ENCODE measurements around the gene PKNOX2.

The PKNOX2 gene

DNA sequence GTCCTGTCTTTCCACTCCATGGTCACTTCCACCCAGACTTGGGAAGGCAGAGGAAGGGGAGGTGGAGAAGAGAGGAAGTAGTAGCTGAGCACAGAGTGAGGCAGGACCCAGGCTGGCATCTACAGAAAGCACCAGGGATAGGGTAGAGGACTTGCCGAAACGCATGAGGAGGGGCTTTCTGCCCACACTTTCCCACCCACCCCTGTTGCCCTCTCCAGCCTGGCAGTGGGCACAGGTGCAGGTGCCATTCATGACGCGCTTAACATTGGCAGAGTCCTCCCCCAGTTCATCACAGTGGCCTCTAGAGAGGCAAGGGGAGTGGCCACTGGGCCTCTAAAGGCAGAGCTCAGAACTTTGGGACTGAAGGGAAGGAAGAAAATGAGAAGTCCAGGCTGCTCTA lies 249.6 kb downstream of the PKNOX2 start:
- H3K36me3 Mint-ChIP-seq (ENCODE audit: low read depth), result no peaks in the 10 kb centered on the region
- no peak overlapping the region for H3K4me3 Mint-ChIP-seq
- no peak overlapping the region for H3K27ac Mint-ChIP-seq
- ATAC-seq (no peak), DNase-seq (no peak)
- H3K9me3 Mint-ChIP-seq, result no peaks in the 10 kb centered on the region
- no peaks in the 10 kb centered on the region for H3K4me1 Mint-ChIP-seq
- H3K27me3 Mint-ChIP-seq, result peaks cover 6% of the 10 kb centered on the region

DNA sequence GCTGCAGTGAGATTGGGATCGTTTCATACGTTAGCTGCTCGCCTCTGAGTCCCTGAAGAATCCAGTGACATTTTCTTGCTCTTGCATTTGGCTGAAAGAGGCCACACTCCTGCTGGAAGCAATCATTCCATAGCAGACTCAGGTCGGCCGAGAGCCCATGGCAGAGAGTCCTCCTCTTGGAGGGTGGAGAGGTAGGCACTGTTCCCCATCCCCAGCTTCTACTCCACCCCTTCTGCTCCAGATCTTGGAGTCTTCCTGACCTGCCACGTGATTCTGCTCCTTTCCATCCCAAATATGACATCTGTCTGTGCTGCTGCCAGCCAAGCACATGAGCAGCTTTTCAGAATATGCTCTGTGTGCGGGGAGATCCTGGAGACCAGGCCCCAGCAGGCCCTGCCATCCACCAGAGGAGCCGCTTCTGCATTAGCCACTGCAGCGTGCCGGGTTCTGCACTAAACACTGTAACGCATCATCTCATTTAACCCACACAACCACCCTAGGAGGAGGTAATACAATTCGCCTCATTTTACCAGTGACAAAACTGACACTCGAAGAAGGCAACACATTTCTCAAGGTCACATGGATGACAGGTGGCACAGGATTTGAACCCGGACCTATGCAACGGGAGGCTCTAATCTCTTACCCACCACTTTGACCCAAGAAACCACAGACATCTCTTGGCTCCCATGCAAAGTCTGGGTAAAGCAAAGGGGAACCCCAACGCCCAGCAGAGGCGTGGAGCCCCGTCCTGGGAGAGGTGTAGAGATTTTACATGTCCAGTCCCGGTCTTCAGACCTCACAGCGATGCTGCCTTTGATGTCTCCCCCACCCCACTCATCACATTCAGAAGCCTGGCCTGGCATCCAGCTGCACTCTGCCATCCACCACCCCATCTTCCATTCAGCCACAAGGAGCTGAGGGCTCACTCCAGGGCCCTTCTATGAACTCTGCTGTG lies 252.7 kb downstream of the PKNOX2 start:
- Mint-ChIP-seq H3K36me3 (ENCODE audit: low read depth) (no peaks in the 10 kb centered on the region), H3K27ac (no peak overlapping the region), H3K27me3 (no peaks in the 10 kb centered on the region), H3K4me1 (no peaks in the 10 kb centered on the region), H3K9me3 (no peaks in the 10 kb centered on the region), H3K4me3 (no peak overlapping the region)
- DNase-seq, result no peak
- no peak for ATAC-seq

DNA sequence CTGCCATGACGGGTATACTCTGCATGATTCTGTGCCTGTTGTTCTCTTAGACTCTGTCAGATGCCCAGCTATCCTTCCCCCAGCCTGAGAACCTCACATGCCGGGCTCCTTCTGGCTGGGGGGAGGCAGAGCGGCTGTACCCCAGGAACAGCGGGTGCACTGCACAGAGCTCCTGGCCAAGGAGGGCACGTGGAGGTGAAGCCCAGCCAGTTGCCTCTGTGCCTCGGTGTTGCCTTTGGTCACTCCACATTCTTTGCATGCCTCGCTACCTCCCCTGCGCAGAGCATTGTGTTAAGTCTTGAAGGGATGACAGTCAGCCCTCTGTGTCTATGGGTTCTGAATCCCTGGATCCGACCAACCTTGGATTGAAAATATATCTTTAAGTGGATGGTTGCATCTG lies 253.8 kb downstream of the PKNOX2 start:
- no peak for ATAC-seq
- H3K36me3 Mint-ChIP-seq (ENCODE audit: low read depth), result no peaks in the 10 kb centered on the region
- H3K9me3 Mint-ChIP-seq, result no peaks in the 10 kb centered on the region
- H3K27me3 Mint-ChIP-seq, result no peaks in the 10 kb centered on the region
- H3K4me3 Mint-ChIP-seq, result no peak overlapping the region
- no peak for DNase-seq
- H3K27ac Mint-ChIP-seq, result no peak overlapping the region
- H3K4me1 Mint-ChIP-seq, result no peaks in the 10 kb centered on the region

DNA sequence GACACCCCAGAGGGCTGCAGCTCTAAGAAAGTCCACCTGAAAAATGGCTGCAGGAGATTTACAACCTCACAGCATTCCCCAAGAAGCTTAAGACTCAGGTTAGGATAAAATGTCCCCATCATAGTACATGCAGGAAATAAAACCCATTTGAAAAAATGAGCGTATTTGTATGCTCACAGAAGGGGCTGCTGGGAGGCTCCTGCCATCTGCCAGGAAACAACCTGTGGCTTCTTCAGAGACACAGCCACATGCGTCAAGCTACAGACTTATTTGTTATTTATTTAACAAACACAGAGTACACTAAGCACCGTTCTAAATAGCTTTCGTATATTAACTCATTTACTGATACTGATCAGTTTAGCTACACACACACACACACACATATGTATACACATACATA lies 258.1 kb downstream of the PKNOX2 start:
- Mint-ChIP-seq H3K27ac (no peak overlapping the region), H3K36me3 (ENCODE audit: low read depth) (no peaks in the 10 kb centered on the region), H3K4me3 (no peak overlapping the region), H3K27me3 (no peaks in the 10 kb centered on the region), H3K9me3 (no peaks in the 10 kb centered on the region), H3K4me1 (no peaks in the 10 kb centered on the region)
- ATAC-seq, result no peak
- DNase-seq, result no peak

DNA sequence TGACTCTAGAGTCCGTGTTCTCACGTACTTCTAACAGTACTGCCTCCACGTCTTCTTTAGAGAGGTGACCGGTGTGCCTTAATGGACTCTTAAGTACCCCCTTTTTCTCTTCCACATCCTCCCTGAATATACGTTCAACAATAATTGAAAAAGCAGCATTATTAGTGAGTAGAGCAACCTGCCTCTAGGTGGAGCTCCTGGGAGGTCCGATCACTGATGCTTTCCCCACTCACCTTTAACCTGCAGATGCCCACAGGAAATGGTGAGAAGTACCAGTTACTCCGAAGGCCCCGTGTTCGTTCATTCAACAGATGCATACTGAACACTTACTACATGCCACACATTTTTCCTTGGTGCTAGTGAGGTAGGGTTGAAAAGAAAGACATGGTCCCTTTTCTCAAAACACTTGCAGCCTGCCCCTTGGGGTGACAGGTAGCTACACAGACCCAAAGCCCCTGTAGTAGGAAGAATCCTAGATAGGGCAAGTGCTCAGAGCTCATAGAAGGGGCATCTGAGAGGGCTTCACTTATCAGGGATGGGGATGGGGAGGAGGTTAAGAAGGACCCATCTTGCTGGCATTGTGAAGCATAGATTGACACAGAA lies 258.8 kb downstream of the PKNOX2 start:
- Mint-ChIP-seq H3K27me3 (no peaks in the 10 kb centered on the region), H3K4me3 (no peak overlapping the region), H3K36me3 (ENCODE audit: low read depth) (no peaks in the 10 kb centered on the region), H3K4me1 (no peaks in the 10 kb centered on the region), H3K9me3 (no peaks in the 10 kb centered on the region), H3K27ac (no peak overlapping the region)
- ATAC-seq (no peak), DNase-seq (peak; percentile 18)

DNA sequence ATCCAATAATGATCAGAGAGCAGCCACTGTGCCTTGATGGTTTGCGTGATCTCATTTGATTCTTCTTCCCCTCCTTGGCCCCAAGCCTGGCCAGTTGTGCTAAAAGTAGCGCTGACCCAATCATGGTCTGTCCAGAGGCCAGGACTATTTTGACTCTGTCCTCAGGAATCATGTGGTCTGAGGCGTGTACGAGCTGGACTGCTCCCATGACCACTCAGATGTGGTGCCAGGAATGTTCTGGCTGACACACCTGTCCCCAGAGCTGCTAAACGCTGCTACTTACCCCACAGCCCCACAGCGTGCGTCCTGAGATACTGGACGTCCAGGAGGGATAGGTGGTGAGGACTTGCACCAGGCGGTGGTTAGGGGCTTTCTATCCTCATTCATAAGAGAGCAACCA lies 261.1 kb downstream of the PKNOX2 start:
- Mint-ChIP-seq H3K27me3 (no peaks in the 10 kb centered on the region), H3K4me3 (no peak overlapping the region), H3K4me1 (no peaks in the 10 kb centered on the region), H3K27ac (no peak overlapping the region), H3K9me3 (no peaks in the 10 kb centered on the region), H3K36me3 (ENCODE audit: low read depth) (no peaks in the 10 kb centered on the region)
- DNase-seq (no peak), ATAC-seq (no peak)

DNA sequence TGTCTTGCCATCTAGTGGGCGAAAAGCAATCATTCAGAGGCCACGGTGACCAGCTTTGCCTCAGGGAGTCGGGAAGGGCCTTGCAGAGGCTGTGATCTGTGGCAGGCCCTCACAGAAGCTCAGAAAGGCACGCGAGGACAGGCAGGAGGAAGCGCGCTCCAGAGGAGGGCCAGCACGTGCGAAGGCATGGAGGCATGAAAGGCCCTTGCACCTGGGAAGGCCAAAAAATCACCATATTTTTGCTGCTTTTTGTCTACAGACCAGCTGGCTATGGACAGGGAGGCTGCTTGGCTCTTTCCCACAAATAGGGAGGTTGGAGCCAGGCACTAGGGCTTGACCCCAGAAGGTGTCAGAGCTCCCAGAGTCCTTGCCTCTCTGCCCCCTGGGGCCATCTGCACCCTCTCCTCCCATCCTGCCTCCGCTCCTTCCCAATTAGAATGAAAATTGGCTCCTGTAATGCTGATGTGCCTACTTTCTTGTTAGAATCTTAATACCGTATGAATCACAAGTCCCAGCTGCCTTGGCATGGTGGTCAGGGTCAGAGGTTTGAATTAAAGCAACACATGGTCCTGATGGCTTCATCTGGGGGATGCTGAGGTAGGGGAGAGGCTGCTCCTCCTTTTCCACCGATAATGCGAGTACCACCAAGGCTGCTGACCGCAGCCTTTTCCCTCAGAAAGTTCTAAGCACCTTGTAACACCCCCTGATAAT lies 262.4 kb downstream of the PKNOX2 start:
- Mint-ChIP-seq H3K36me3 (ENCODE audit: low read depth) (no peaks in the 10 kb centered on the region), H3K27ac (no peak overlapping the region)

DNA sequence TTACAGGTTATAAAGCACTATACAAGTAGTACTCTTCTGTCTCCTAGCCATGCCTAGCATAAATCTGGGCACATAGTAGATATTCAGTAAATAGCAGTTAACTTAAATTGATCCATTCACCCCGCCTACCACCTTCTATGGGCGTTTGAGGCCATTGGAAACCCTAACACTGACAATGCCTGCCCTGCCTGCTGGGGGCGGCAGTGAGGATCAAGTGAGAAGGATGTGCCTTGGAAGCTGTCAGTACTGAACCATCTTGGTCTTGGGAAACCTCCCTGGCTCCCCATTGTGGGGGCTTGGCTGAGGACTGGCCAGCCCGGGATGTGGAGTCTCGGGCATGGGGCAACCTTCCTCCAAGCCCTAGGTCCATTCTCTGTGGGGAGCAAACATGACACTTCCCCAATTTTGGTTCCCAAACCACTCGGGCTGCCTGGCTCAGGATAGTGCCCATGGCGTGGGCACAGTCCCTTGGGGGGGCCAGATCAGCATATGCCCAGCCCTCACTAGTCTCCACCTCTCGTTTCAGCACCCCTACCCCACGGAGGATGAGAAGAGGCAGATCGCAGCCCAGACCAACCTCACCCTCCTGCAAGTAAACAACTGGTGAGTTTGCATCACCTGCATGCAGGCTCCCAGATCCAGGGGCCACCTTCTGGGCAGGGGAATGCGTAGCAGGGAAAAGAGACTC lies 264.1 kb downstream of the PKNOX2 start:
- Mint-ChIP-seq H3K27ac (no peak overlapping the region), H3K9me3 (no peaks in the 10 kb centered on the region), H3K36me3 (ENCODE audit: low read depth) (no peaks in the 10 kb centered on the region), H3K4me1 (no peaks in the 10 kb centered on the region), H3K4me3 (no peak overlapping the region), H3K27me3 (peaks cover 4% of the 10 kb centered on the region)
- ATAC-seq, result no peak
- DNase-seq, result no peak

More for the DNA sequence above, 262.4 kb downstream of the PKNOX2 start:
- Mint-ChIP-seq H3K4me1 (no peaks in the 10 kb centered on the region), H3K27me3 (no peaks in the 10 kb centered on the region), H3K9me3 (no peaks in the 10 kb centered on the region), H3K4me3 (no peak overlapping the region)
- ATAC-seq (no peak), DNase-seq (no peak)

DNA sequence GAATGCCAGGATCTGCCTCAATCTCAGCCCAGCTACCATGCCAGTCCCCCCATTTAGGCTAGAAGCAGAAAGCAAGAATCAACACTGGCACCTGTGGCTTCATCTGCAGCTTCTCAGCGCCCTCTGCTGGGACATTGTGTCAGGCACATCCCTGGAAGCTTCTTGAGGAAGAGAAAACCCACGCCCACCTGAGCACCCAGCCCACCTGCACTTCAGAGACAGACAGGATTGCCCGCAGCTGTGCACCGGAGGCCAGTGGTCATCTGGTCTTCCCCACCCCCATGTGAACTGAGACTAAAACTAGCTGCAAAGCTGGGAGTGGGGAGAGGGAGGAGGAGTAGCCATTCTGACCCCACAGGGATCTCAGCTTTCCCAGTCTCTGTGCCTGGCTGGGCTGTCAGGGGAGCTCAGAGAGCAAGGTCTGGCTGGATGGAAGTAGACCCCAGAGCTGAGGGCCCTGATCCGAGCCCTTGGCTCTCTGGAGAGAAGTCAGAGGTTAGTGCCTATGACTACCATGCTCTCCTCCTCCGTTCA lies 264.7 kb downstream of the PKNOX2 start:
- Mint-ChIP-seq H3K4me3 (no peak overlapping the region), H3K27ac (no peak overlapping the region), H3K36me3 (ENCODE audit: low read depth) (no peaks in the 10 kb centered on the region), H3K4me1 (no peaks in the 10 kb centered on the region), H3K27me3 (peaks cover 7% of the 10 kb centered on the region), H3K9me3 (no peaks in the 10 kb centered on the region)
- DNase-seq (peak; percentile 57), ATAC-seq (peak; percentile 43)

DNA sequence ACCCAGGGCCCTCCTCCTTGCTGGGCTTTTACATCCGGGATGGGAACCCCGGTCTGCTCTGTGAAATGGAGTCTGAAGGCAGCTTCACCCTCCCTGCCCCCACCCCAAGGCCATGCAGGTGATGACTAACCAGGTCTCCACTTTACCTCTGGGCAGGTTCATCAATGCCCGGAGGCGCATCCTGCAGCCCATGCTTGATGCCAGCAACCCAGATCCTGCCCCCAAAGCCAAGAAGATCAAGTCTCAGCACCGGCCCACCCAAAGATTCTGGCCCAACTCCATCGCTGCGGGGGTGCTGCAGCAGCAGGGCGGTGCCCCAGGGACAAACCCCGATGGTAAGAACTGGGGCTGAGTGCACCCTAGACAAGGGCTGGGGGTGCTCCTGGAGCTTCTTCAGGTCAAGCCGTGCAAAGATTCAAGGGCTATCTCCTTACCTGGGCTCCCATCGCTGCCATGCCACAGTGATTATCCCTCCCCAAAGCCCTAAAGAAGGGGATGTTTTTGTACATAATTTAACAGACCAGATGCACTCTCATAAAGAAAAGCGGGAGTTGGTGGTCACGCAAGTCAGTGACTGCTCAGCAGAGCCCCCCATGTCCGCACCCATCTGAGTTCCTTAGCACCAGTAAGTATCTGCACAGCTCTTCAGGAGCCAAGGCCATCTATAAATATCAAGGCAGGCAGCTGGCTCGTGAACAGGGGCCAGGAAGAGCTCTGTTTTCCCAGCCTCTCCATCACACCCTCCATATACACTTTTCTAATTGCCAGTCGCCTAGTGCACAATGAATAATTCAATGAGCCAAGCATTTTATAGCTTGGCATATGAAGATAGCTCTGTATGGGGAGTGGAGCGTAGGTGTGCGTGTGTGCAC lies 265.5 kb downstream of the PKNOX2 start:
- H3K4me3 Mint-ChIP-seq, result no peak overlapping the region
- H3K9me3 Mint-ChIP-seq, result no peaks in the 10 kb centered on the region
- DNase-seq (no peak), ATAC-seq (no peak)
- no peak overlapping the region for H3K27ac Mint-ChIP-seq
- H3K27me3 Mint-ChIP-seq, result peaks cover 8% of the 10 kb centered on the region
- no peaks in the 10 kb centered on the region for H3K4me1 Mint-ChIP-seq
- no peaks in the 10 kb centered on the region for H3K36me3 Mint-ChIP-seq (ENCODE audit: low read depth)

DNA sequence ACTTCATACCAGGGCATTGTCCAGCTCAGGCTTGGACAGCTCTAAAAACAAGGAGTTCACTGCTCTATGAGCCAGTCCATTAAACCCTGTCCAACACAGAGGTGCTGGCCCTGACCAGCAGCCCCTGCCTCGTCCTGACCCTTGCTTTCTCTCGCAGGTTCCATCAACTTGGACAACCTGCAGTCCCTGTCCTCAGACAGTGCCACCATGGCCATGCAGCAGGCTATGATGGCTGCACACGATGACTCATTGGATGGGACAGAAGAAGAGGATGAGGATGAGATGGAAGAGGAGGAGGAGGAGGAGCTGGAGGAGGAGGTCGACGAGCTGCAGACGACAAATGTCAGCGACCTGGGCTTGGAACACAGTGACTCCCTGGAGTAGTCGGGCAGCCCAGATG lies 266.5 kb downstream of the PKNOX2 start:
- Mint-ChIP-seq H3K27ac (no peak overlapping the region), H3K4me3 (no peak overlapping the region), H3K36me3 (ENCODE audit: low read depth) (no peaks in the 10 kb centered on the region), H3K9me3 (no peaks in the 10 kb centered on the region), H3K4me1 (no peaks in the 10 kb centered on the region), H3K27me3 (peaks cover 8% of the 10 kb centered on the region)
- no peak for DNase-seq
- no peak for ATAC-seq

DNA sequence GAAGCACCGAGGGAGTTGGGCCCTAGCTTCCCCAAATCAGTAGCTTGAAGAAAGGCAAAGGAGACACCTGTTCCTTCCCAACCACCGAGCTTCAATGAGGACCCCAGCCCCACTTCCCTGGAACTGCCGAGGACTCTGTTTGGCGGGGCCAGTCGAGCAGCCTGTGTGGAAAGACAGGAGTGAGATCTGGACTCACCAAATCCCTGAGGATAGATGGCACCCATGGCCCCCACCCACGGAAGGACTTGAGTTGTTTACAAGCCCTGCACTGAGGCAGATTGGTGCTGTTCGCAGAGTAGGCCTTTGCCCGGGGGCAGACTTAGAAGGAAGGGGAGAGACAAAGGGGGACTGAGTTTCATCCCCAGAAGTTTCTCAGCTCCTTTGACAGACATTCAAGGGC lies 266.9 kb downstream of the PKNOX2 start:
- Mint-ChIP-seq H3K27me3 (peaks cover 8% of the 10 kb centered on the region), H3K36me3 (ENCODE audit: low read depth) (no peaks in the 10 kb centered on the region), H3K27ac (no peak overlapping the region), H3K4me3 (no peak overlapping the region), H3K9me3 (no peaks in the 10 kb centered on the region), H3K4me1 (no peaks in the 10 kb centered on the region)
- DNase-seq (no peak), ATAC-seq (no peak)

DNA sequence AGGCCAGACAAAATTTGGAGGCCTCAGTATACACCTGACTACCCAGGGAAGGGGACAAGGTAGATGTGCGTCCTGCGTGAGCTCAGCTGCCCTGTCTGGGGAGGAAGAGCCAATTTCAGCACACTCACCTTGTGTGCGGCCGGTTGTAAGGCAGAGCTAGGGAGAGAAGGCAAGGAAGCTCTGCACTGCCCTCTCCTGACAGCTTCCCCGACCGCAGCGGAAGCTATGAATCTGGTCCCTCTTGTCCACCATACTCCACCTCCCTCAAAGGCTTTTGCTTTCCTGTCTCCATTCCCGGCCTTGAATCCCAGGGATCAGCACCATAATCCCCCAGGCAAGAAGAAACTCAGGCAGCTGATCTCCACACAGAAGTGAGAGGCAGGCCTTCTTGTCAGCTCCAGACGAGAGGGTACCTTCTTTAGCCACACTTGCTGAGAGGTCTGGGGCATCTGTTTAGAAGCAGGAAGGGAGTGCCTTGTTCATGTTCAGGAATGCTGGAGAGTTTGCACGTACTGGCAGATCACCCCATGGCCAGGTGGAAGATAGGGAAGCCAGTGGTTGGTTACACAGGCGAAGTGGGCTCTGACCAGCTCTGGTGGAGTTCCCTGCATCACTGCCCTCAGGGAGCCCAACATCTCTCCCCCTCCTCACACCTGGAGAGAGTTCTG lies 269.0 kb downstream of the PKNOX2 start:
- no peak overlapping the region for H3K27ac Mint-ChIP-seq
- DNase-seq (peak; percentile 25), ATAC-seq (peak; percentile 70)
- no peaks in the 10 kb centered on the region for H3K4me1 Mint-ChIP-seq
- H3K27me3 Mint-ChIP-seq, result peaks cover 10% of the 10 kb centered on the region
- H3K4me3 Mint-ChIP-seq, result no peak overlapping the region
- no peaks in the 10 kb centered on the region for H3K36me3 Mint-ChIP-seq (ENCODE audit: low read depth)
- no peaks in the 10 kb centered on the region for H3K9me3 Mint-ChIP-seq
